Activated effector memory CD4-positive, alpha-beta T cell treated with Interleukin-2 at 50 U/mL for 16 hours (primary cell): Measurements from ENCODE around the gene KLB.
"Not testable (repeated sequence)": the region's sequence is repeated elsewhere in the genome, so short reads cannot be mapped to it uniquely, and the experiment has no call there.

Source experiments
- DNase-seq: peaks from one replicate; pipeline ENCODE4 v3.0.0-alpha.2; 2020

Gene KLB

GRCh38 chr4:39406763-39407583, at the start of gene KLB:
KLB (plus strand) TSS chr4:39406930; CDS start chr4:39406950, 20 bp downstream.
- DNase-seq: no peak

GRCh38 chr4:39357002-39357401, 49.7 kb upstream of the KLB start:
- no peak for DNase-seq

- DNase-seq: not testable (repeated sequence)
These were observed 46.1 kb upstream of the KLB start for GRCh38 chr4:39360611-39361010.

GRCh38 chr4:39362827-39363226, 43.9 kb upstream of the KLB start:
- no peak for DNase-seq

- no peak for DNase-seq
These were observed 42.8 kb upstream of the KLB start for GRCh38 chr4:39363773-39364393.

GRCh38 chr4:39365360-39365759, 41.4 kb upstream of the KLB start:
- no peak for DNase-seq

- DNase-seq: peak; percentile 86
These were observed 40.6 kb upstream of the KLB start, which contains the start of gene RFC1 for GRCh38 chr4:39365830-39366771. RFC1 (minus strand) TSS chr4:39366362; CDS start chr4:39366241, 121 bp downstream.

DNA sequence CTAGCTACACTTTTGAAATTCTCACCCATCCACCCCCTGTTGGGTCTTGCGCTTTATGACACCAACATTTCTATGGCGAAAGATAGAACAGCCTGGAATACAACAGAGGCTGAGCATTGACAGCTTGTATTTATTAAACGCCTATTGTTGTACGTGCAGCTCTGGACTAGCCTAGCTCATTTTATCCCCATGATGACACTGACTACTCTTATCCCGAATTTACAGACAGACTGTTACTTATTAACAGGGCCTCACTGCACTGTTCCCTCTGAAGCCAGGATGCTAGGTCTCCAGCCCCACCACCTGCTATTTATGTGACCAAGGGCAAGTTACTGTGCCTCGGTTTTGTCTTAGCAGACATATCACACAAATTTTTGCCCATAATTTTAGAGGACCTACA, 39.6 kb upstream of the KLB start:
- no peak for DNase-seq

DNA sequence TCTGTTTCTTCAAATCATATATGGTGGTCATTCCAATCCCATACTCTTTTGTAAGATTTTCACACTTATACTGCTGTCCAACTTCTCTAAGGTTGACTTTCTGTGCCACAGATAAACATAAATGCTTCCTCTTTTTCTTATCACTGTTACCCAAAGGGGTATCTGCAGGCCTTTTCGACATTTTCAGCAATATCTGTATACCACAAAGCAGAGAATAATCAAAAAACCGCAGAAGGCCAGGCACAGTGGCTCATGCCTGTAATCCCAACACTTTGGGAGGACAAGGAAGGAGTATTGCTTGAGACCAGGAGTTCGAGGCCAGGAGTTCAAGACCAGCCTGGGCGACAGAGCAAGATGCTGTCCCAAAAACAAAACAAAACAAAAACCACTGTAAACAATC, 37.4 kb upstream of the KLB start:
- no peak for DNase-seq

GRCh38 chr4:39371209-39371608, 35.5 kb upstream of the KLB start:
- not testable (repeated sequence) for DNase-seq

DNA sequence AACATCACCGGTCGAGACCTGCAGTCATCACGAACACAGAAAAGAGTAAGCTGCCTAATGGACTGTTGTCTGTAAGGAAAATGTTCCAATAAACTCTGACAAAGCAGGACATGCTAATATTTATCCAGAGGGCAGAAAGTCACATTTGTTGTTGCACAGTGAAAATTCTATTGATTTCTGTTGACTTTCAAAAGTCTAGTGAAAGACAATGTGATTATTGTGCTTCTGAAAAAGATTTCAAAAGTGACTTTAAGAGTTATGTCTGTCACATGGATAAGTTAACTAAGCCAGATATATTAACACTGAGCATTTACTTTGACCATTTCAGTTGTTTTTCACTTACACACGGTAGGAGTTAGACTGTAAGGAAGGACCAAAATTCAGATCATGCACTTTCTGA, 31.3 kb upstream of the KLB start:
- DNase-seq: no peak

GRCh38 chr4:39383690-39384089, 23.0 kb upstream of the KLB start:
- no peak for DNase-seq

GRCh38 chr4:39384563-39384962, 22.2 kb upstream of the KLB start:
- DNase-seq: no peak

DNA sequence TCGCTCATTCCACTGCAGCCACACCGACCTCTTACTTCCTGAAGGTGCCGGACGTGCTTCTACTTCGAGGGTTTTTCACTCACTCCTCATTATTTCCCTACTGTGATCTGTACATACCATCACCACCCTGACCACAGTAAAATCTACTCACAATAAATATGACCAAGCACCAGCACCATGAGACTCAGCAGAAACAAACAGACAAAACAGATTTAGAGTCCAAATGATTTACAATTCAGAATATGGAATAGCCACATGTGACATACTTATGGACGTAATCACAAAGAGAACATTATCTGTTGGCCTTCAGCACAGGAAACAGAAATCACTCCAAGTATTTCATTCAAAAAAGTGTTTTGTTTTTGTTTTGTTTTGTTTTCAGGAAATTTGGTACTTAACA, 16.1 kb upstream of the KLB start:
- DNase-seq: no peak

DNA sequence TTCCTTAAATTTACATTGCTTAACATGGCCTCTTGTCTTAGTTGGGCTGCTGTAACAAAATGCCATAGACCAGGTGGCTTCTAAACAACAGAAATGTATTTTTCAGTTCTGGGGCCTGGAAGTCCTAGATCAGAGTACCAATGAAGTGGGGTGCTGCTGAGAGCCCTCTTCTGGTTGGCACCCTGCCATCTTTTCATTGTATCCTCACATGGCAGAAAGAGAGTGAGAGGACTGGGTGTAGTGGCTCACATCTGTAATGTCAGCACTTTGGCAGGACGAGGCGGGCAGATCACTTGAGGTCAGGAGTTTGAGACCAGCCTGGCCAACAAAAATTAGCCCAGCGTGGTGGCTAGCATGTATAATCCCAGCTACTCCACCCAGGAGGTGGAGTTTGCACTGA, 12.0 kb upstream of the KLB start:
- no peak for DNase-seq

DNA sequence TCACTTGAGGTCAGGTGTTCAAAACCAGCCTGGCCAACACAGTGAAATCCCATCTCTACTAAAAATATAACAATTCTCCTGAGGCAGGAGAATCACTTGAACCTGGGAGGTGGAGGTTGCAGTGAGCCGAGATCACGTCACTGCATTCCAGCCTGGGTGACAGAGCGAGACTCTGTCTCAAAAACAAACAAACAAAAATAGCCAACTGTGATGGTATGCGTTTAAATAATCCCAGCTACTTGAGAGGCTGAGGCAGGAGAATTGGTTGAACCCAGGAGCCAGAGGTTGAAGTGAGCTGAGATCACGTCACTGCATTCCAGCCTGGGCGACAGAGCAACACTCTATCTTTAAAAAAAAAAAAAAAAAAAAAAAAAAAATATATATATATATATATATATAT, 5.1 kb upstream of the KLB start:
- not testable (repeated sequence) for DNase-seq

DNA sequence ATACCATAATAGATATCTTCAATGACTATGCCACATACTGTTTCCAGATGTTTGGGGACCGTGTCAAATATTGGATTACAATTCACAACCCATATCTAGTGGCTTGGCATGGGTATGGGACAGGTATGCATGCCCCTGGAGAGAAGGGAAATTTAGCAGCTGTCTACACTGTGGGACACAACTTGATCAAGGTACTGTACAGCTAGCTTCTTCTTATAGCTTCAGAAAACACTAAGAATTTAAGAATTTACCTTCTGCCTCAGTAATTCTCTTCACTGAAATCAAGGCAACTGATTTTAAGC, 805 bp downstream of the KLB start:
- no peak for DNase-seq

- DNase-seq: no peak
These were observed 3.7 kb downstream of the KLB start for GRCh38 chr4:39410415-39410814.

- DNase-seq: not testable (repeated sequence)
These were observed 4.8 kb downstream of the KLB start for GRCh38 chr4:39411561-39411960.

- DNase-seq: no peak
These were observed 9.1 kb downstream of the KLB start for GRCh38 chr4:39415678-39416283.

DNA sequence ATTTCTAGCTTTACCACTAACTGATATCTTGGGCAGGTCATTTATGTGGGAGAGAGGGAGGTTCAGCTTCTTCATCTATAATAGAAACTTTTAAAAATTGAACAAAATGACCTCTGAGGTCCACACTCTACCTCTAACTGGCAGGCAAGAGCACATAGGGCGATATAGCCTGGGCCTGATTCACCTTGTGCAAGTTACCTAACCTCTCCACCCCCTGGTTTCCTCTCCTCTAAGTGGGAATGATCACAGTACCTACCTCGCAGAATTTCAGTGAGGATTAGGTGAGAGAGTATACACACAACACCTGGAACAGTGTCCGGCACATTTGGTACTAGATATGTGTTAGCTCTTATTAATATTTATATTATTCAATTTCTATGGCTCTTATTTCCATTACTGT, 15.5 kb downstream of the KLB start:
- DNase-seq: no peak

GRCh38 chr4:39425297-39425696, 18.6 kb downstream of the KLB start:
- not testable (repeated sequence) for DNase-seq

DNA sequence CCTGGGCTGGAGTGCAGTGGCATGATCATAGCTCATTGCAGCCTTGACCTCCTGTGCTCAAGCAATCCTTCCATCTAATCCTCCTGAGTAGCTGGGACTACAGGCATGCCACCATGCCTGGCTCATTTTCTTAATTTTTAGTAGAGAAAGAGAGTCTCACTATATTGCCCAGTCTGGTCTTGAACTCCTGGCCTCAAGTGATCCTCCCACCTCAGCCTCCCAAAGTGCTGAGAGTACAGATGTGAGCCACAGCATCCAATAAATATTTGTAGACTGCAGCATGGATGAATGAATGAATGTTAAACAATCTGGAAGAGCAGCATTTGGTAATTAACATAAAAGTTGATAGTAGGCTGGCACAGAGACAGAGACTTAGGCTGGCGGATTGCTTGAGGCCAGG, 20.0 kb downstream of the KLB start:
- no peak for DNase-seq
